HG02938 (cell line): ENCODE results near the gene INPP4B.

Source experiments
- ATAC-seq: cut with Tn5 transposase; IDR thresholded peaks from one replicate; pipeline ENCODE4 v1.9.1; 2021; ENCODE audit warnings: mild to moderate bottlenecking, moderate library complexity; ENCODE audit not compliant: unreplicated experiment

INPP4B gene

DNA sequence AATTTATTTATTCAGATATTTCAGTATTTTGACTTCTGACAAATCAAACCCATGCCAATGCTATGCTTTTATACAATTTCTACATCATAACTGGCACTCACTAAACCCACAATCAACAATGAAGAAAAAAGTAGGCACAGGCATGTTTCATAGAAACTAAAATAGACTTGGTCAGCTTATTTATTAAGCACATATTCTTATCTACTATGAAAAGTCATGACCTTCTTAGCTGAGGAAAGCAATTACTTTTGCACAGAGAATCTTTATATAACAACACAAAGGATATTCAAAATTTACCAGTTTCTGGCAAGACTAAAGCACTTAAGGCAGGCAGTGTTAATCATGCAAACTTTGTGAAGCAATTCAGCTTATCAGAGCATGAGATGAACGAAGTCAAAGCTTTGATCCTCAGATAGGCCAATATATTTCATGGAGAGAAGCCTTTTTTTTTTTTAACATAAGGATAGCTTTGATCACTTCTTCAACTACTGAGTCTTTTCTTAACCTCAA lies 490.6 kb downstream of the INPP4B start:
- no peak for ATAC-seq

DNA sequence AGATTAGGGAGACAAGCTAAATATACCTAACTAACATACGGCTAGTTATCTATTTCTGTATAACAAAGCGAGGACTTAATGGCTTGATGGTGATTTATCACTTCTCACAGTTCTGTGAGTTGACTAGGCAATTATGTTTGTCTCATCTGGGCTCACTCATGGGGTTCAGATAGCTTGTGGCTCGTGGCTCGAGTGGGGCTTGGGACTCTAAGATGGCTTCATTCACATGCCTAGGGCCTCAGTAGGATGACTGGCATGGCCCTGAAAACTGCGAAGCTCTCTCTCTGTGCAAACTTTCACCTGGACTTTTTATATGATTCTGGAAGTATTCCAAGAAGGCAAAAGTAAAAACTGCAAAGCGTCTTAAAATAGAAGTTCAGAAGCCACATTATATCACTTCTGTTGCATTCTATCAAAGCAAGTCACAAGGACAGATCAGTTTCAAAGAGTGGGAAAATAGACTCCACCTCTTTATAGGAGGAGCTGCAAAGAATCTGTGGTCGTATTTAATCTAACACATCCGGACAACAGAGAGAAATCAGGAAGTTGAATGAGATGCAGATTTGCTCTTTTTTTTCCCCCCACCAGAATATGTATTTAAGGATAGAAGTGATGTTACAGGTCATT lies 491.2 kb downstream of the INPP4B start:
- ATAC-seq, result no peak

DNA sequence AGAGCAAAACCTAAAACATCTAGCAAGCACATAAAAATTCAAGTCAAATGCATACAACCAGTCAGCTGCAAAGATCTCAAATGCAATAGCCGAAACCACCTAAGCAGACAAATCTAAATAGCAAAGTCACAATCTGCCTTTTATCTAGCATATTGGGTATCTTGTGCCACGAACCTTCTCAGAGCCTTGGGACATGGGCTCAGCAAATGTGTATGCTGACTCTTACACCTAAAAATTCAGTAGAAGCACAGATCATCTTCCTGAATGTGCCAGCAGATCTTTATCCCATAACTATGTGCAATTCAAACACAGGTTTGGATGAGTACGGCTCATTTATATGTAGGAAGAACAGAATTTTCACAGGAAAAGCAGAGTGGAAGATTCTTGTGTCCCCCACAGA lies 492.1 kb downstream of the INPP4B start:
- ATAC-seq, result no peak

DNA sequence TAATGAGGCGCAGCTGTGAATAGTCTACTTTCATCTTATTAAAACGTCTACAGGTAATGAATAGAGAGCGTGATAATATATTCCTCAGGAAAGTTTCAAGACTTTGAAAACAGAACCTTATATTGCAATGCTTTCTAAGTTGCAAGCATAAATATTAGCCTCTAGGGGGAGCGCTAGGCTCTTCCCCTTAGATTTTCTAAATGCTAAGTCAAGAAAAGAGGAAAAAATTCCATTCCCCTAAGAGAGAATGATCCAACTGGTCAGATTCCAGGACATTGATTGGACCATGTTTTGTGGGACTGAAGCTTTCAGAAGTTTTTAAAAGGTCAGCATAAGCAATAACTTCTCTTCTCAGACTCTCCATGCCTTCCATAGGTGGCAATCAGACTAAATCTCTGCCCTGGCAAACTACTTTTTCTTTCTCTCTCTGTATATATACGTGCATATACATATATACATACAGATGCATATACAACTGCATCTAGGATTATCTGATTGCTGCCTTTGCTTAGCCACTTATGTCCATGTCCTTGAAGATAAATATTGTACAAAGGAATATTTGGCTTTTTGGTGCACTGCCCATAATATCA lies 492.9 kb downstream of the INPP4B start:
- ATAC-seq, result no peak

DNA sequence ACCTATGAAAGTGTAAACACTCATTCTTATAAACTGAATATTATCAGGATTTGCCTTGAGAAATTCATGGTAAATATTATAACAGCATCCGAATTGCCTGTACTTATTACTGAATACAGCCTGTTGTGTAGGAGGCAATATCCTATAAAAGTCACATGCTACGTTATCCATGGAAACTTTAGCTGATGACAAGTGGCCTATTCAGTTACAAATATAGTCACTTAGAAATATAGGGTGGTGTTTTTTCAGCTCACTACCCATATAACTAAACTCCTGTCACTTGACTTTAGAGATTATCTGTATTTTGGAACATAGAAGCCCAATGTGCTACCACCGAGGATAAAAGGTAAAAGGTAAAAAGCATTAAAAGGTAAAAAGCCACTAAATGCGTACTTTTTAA lies 493.4 kb downstream of the INPP4B start:
- ATAC-seq, result no peak

DNA sequence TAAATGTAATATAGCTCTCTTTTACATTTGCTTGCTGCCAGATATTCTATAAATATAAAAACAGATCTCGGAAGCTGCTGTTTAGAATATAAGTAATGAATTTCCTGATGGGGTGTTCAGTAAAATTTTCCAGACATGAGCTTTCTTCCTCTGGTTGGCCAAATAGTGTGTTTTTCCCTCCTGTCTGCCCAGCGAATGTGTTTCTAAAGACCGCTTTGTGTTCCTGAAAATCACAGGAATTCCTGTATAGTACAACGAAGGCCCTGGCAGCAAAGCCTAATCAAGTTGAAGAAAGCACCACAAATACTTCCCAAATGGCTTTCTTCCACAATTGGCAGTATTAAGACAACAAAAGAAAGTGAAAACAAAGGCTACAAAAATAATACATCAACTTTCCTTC lies 494.1 kb downstream of the INPP4B start:
- ATAC-seq, result no peak

DNA sequence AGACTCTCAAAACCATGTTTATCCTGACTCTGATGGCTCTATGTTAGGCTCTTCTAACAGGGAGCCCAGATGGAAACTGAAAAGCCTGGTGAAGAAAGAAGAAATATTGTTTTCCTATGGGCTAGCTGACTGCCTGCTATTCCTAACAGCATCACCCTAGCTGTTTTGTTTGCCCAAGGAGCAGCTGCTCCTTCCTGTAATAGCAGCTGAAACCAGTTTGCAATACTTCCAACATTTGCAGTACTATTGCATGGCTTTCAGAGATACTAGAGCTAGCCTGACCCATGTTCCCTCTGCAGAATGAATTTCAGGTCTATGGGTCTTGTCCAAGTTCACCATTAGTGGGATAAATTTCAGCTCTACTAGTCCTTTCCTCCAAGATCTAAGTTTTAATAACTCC lies 495.2 kb downstream of the INPP4B start:
- ATAC-seq, result no peak

DNA sequence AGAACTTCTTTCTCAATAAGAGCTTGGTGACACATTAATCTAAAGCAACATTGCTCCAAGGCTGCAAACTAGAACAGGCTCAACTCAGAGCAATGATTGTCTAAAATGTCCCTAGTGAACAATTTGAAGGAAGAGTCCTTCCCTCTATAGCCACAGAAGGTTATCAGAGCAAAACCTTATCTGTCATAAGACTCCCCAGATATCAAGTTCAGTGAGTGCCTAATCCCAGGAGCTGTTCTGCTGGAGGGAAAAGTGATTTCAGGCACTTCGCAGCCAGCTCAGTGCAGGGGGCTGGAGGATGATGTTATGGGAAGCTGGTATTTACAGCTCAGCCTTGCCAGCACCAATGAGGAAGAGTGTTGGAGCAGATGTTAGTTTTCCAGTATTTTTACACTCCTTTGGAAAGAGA lies 497.5 kb downstream of the INPP4B start:
- ATAC-seq, result no peak

DNA sequence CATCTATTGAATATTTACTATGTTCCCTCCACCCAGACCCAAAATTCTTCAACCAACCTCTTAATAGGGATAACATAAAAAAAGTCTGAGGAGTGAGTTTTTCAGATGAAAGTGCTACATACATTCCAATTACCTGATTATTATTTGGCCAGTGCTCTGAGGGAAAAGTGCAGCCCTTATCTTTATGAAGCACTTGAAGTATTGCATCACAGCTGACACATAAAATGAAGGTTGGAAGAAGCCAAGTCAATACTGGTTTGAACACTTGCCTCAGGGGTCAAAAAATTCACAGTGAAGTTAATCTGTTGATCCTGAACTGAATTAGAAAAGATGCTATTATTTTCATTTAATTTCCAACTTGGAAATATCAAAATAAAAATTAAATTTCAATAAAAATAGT lies 498.9 kb downstream of the INPP4B start:
- no peak for ATAC-seq

DNA sequence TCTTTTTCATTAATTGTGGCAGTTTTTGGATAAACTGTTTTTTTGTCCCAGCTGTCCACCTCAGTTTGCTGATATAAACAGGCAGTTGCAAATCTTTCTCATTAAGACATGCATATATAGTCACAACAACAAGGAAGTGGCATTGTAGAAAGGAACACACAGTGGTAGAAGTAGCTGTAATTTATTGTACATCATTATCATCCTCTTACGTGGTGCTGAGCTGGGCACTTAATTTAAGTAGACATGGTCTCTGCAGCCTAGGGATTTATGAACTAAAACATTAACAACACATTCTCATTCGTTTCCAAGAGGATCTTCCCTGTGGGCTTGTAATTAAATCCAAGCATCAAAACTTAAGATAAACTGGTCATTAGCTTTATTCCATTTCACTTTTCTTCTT lies 500.2 kb downstream of the INPP4B start:
- ATAC-seq, result no peak

DNA sequence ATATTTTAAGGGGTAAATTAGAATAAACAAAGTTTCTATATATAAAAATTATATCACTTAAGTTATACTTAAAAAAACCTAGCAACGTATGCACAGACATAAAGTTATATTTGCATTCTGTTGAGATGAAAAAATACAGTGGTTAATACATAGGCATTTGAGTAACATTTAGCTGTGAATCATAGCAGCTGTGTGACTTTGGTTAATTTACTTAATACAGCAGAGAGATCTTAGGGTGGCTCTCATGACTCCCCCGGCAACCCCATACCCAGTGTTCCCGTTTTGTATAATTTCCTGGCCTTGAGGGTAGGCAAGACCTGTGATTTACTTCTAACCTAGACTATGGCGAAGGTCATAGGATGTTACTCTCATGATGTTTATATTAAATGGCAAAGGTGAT lies 504.8 kb downstream of the INPP4B start:
- ATAC-seq, result no peak

DNA sequence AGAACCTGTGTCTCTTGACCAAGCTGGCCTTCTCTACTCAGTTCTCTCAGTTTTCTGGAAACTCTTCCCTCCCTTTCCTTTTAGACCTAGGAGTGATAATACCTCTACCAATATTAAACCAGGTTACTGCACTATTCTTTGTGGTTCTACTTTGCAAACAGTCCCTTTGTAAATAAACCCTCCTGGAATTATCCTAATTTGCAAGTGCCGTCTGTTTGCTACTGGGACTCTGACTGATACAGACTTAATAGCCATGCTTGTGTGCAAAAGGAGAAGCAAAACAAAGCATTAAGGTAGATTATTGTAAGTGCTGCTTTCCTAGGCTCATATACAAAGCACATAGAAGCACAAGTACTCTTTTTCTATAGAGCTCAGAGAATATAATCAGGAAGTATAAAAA lies 507.0 kb downstream of the INPP4B start:
- no peak for ATAC-seq

DNA sequence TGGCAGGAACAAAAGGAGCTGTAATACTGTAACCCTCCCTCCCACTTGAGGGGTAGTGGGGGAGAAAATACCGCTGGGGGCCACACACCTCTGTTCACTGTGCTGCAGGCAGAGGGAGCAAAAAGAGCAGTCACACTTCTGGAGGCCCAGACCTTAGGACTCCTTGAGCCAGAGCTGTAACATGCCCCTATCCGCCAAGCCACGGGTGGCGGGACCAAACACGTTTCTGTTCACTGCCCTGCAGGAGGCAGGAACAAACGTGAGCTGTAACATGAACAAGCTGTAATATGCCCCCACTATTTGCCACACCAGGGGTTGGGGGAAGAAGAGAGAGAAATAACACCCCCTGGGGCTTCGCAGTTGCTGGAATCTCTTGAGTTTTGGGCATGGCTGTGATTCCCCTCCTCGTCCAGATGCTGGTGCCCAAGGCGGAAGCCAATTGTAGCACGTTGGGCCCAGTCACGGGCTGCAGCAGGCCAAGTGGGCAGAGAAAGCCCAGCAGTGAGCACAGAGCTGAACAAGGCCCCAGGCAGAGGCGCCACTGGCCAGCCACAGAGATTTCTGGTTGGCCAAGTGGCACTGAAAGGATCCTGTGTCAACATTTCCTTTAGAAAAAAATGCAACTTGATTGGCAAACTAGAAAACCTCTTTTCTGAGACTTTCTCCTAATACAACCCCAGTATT lies 509.7 kb downstream of the INPP4B start:
- no peak for ATAC-seq

DNA sequence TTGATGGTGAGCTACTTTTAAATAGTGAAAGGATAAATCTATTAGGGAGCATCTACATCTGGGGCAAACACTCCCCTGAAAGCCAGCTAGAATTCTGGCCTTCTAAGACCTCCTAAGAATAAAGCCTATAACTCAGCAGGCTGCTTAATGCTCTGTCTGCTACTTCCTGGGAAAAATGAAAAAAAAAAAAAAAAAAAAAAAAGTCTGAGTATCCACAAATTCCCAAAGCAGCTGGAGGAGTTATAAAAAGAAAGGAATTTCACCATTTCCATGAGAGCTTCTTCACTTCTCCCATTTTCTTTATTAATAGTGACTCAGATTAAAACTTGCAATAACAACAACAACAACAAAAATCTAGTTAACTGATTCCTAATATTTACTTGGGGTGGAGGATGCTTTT lies 511.2 kb downstream of the INPP4B start:
- ATAC-seq, result no peak

DNA sequence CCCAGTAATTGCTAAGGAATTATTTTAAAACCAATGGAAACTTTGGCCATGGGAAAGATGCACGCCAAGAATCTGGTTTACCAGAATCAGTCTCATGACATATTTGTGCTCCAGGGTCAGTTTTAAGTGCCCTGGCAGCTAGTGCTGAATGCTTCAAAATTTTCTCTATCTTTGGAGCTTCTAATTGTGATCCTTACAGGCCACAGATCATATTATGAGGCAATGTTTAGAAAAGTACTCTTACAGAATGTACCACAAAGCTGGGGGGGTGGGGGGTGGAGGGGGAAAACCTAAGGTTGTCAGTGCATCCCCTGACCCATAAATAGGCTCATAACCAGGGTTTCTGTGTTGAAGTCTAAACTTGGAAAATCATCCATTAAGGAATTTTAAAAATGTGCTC lies 514.5 kb downstream of the INPP4B start:
- no peak for ATAC-seq

DNA sequence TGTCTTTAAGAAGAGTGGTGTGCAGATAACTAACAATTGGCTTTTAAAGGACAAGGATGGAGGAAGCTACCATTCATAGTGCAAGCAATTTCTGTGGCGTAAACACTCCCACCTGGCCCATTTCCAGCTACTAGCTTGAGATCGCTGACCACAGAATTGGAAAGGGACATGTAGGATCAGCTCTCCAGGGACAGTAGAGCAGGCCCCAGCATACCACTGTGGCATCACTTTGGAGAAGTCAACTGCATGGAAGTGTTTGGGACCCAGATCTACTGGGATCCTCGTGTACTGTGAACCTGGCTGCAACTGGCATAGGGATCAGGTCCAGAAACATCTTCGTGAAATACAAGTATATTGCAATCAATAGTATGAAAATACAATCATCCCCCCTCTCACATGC lies 515.0 kb downstream of the INPP4B start:
- no peak for ATAC-seq

DNA sequence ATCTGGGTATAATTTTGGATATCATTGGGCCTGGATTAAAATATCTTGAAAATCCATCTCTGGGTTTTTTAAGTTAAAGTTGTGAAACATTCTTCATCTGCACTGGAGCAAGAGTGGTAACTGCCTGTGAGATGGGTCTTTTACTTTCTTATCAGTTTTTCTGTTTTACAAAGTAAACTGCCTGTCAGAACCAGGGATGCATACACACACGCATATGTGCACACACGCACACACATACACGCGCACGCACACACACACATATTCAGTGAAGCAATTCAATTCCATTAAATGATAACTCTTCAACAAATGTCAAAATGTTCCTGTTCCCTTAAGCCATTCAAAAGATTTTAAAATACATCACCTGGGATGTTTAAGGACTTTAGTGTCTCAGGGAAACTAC lies 515.8 kb downstream of the INPP4B start:
- no peak for ATAC-seq

DNA sequence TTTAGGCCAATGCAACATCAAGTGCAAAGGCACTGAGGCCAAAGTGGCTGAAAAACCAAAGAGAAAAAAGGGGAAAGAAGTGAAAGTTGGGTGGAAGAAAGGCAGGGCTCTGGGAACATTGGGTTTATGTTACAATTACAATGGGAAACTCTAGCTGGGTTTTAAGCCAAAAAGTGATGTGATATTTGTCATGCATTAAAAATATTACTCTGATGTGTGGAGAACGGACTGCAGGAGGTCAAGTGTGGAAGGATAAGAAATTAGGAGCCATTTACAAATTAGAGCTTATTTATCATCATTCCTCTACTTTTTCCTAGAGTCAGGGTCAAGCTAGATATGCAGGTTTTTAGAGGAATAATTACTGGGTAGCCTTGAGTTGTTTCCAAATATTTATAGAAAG lies 516.8 kb downstream of the INPP4B start:
- no peak for ATAC-seq

DNA sequence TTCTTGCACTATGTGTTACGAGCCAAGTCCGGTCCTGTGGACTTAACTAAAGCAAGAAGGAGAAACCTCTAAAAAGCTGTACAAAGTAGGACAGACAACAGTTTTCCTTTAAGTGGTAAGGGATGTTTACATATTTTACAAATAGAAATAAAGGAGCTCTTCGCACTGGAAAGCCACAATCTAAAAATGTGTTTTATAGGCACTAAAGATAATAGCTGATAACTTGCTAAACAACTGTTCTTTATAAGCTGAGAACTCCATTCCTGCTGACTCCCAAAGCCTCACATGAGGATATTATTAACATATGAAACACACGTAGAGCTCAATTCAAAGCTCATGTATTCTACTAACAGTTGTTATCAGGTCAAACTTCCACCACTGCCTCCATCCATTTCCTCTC lies 519.9 kb downstream of the INPP4B start:
- no peak for ATAC-seq

DNA sequence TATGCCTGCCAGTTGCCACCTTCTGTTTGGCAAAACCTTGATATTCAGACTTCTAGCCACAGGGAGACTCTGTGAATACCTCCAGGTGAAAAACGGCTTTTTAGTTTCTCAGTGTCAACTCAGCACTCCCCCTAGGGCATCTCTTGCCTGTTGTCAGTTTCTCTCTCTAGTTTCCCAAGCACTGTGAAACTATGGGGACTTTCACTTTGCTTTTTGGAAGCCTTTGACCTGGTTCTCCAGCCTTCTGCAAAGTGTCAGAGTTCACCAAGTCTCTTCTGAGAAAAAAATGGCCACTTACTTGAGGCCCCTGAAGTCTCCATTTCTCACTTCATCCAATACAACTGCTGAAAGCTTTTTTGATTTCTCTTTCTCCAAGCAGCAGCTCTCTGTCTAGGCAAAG lies 521.5 kb downstream of the INPP4B start:
- no peak for ATAC-seq

DNA sequence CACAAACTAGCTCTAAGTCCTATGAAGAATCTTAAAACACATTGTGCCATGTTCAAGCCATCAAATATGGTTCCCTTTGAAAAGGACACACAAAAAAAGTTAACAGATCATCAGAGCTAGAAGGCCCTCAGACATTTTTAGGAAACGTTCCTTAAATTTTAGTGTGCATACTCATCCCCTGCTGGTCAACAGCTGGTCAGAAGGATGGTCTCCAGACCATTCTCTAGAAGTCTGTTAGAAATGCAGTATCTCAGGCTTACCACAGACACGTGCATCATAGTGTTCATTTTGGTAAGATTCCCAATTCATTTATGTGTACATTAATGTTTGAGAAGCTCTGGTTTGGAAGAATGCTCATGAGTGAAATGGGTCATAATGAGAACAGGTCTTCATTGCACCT lies 523.1 kb downstream of the INPP4B start:
- no peak for ATAC-seq

DNA sequence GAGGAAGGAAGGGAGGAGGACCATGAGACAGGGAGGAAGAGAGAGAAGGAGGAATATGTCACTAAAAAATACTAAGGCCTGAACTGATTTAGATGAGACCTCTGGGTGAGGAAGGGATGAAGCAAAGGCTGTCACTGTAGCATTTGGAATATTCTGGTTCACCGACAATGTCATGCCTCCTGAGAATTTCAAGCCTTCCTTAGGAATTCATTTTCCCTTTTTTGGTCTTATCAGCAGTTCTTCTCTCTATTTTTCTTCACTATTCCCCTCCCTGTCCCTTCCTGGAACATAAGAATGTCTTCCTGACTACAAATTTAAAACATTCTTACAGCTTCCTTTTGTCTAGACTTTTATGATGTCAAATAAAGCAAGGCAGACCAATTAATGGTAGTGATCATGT lies 527.8 kb downstream of the INPP4B start:
- ATAC-seq, result no peak
